A673 (cell line): ENCODE data around the gene ITGA1. TPM values are rescaled to one million over a fixed set of nuclear protein-coding genes. Genes with fewer than 3 reads are reported as not detected.
A peak's percentile ranks its signal among the peaks of the same experiment; 100 is the strongest.

Experiments used
- BruUV-seq: library from RNA; stranded (reverse); fragments of 400-500 nt; replicated peaks from 2 replicates; lab custom pipeline; 2021; lab: Mats Ljungman, UMichigan
- CTCF ChIA-PET: fragments of 300-600 bp; sonication (Branson Sonifier 250); formaldehyde crosslinking; loops from one replicate; lab custom pipeline; 2022; ENCODE audit warnings: antibody characterized with exemption; lab: Charles Lee
- POLR2A ChIA-PET: fragments of 300-600 bp; sonication (Branson Sonifier 250); formaldehyde crosslinking; loops from one replicate; lab custom pipeline; 2022; ENCODE audit warnings: antibody characterized with exemption; ENCODE audit not compliant: low non-redundant PET; lab: Charles Lee
- DNase-seq: peaks from one replicate; pipeline ENCODE4 v3.0.0-alpha.2; 2015; ENCODE audit warnings: low spot score
- H3K27ac ChIP-seq: fragments of 200-600 bp; sonication (generic); 2 replicates; pipeline ENCODE4 v1.5.1; 2016; ENCODE audit warnings: mixed run types, low read depth, mild to moderate bottlenecking, mixed read lengths, antibody characterized with exemption, low read length; ENCODE audit not compliant: poor library complexity, severe bottlenecking
- H3K27me3 ChIP-seq: fragments of 200-600 bp; sonication (generic); replicated peaks from 2 replicates; pipeline ENCODE4 v1.6.1; 2017; ENCODE audit warnings: mixed run types, low read depth, mild to moderate bottlenecking, mixed read lengths, antibody characterized with exemption, low read length; ENCODE audit not compliant: insufficient read depth, poor library complexity
- H3K36me3 ChIP-seq: fragments of 200-600 bp; sonication (generic); 2 replicates; pipeline ENCODE4 v1.6.1; 2016; ENCODE audit warnings: mixed run types, mild to moderate bottlenecking, mixed read lengths, antibody characterized with exemption, low read length; ENCODE audit not compliant: insufficient read depth, poor library complexity, severe bottlenecking
- H3K4me1 ChIP-seq: fragments of 200-600 bp; sonication (generic); 2 replicates; pipeline ENCODE4 v1.6.1; 2017; ENCODE audit warnings: mixed run types, mild to moderate bottlenecking, mixed read lengths, antibody characterized with exemption, low read length; ENCODE audit not compliant: insufficient read depth, poor library complexity, severe bottlenecking
- H3K4me3 ChIP-seq: fragments of 200-600 bp; sonication (generic); 2 replicates; pipeline ENCODE4 v1.5.1; 2016; ENCODE audit warnings: low read depth, mixed run types, mild to moderate bottlenecking, mixed read lengths, low read length; ENCODE audit not compliant: poor library complexity, severe bottlenecking
- H3K9me3 ChIP-seq: fragments of 200-600 bp; sonication (generic); 2 replicates; pipeline ENCODE4 v1.6.1; 2016; ENCODE audit warnings: mixed run types, low read depth, mild to moderate bottlenecking, mixed read lengths, antibody characterized with exemption, low read length; ENCODE audit not compliant: poor library complexity, severe bottlenecking
- CTCF ChIP-seq: fragments of 300-800, 200-600 bp; sonication (generic); conservative IDR thresholded peaks from 2 replicates; pipeline ENCODE4 v1.5.1; 2017; ENCODE audit warnings: low read depth, mild to moderate bottlenecking, antibody characterized with exemption, low read length, moderate library complexity, mixed read lengths
- EZH2 ChIP-seq: fragments of 200-600 bp; sonication (generic); IDR thresholded peaks from 2 replicates; pipeline ENCODE4 v1.6.1; 2017; ENCODE audit warnings: borderline replicate concordance, low read depth, mild to moderate bottlenecking, mixed read lengths, antibody characterized with exemption, low read length; ENCODE audit not compliant: poor library complexity, severe bottlenecking
- intact Hi-C: fragments of 100-400 bp; cut with micrococcal nuclease; formaldehyde crosslinking; loops from one replicate; pipeline ENCODE4 v1.10.0; 2022; ENCODE audit not compliant: unreplicated experiment
- total RNA-seq: library from RNA; stranded (reverse); gene quantifications from 2 replicates; pipeline ENCODE4 v1.2.3, GENCODE V29; 2021

ITGA1 gene
- total RNA-seq, 1 experiment from 2014 or later, result 8.1 TPM

DNA sequence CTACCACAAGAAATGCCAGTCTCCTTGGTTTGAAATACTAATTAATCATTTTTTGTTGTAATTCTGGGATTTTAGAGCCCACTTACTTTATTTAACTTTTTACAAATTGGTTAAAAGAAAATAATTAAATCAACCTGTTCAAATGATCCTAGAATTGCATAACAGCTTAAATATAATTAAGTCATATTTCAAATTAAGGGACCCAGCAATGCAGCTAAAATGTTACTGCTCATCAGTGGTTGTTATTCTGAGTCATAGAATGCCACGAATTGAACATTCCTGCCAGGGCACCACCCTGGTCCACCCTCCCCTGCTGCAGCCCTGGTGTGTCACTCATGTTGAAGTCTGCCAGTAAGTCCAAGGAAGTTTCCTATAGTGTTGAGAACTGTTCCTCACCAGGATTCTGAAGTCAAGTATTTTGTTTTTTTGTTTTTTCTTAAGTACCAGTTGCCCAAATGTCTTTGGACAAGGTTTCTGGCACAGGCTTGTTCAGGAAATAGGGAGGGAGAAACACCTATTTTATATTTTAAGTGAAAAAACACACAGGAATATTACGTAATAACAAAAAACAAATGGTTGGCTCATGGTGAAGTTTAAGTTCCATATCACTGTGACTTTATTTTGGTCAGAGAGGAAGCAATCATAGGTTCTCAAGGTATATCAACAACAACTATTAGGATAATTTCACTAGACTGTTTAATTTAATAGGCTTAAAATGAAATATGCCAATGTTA is 4.3 kb upstream of the ITGA1 start:
- intact Hi-C loops, result loop anchor here (10.0 kb wide), 1 partner anchor 321 kb away; the partner anchor contains the start of gene MOCS2
- no peak for DNase-seq
- peaks cover 4% of the 10 kb centered on the region for H3K4me1 ChIP-seq
- BruUV-seq, result no TSS peak
- no peaks in the 10 kb centered on the region for H3K9me3 ChIP-seq
- ChIA-PET POLR2A (no interaction called here), CTCF (no interaction called here)
- H3K4me3 ChIP-seq, result no peak overlapping the region
- TF ChIP-seq CTCF (no peak), EZH2 (no peak)
- H3K27me3 ChIP-seq, result no peaks in the 10 kb centered on the region
- no peaks in the 10 kb centered on the region for H3K36me3 ChIP-seq
- H3K27ac ChIP-seq, result no peak overlapping the region

DNA sequence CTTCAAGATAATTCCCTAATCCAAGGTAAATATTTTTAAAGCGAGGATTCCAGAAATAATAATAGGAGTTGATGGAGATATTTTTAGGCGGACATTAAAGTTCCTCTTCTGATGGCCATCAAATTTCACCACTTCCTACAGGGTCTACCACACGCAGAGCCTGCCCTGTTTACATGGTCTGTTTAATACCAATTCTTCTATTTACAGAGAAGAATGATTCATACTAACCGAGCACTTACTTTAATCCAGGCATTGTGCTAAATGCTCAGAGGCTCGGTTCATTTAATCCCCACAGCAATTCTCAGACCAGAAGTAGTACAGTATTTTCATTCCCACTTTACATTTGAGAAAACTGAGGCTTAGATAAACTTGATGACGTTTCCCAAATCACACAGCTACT is 3.0 kb upstream of the ITGA1 start:
- no peaks in the 10 kb centered on the region for H3K9me3 ChIP-seq
- TF ChIP-seq EZH2, result no peak
- no peak for TF ChIP-seq CTCF
- intact Hi-C loops, result loop anchor here (10.0 kb wide), 1 partner anchor 320 kb away; the partner anchor contains the start of gene MOCS2
- ChIA-PET POLR2A (no interaction called here), CTCF (no interaction called here)
- H3K27ac ChIP-seq, result no peak overlapping the region
- H3K27me3 ChIP-seq, result no peaks in the 10 kb centered on the region
- no TSS peak for BruUV-seq
- peak; percentile 30 for DNase-seq
- H3K4me1 ChIP-seq, result peaks cover 4% of the 10 kb centered on the region
- H3K36me3 ChIP-seq, result no peaks in the 10 kb centered on the region
- no peak overlapping the region for H3K4me3 ChIP-seq

- TF ChIP-seq CTCF (no peak), EZH2 (no peak)
- Histone ChIP-seq H3K27me3 (no peaks in the 10 kb centered on the region), H3K27ac (no peak overlapping the region), H3K4me1 (peaks cover 4% of the 10 kb centered on the region), H3K9me3 (no peaks in the 10 kb centered on the region), H3K4me3 (no peak overlapping the region), H3K36me3 (no peaks in the 10 kb centered on the region)
- no TSS peak for BruUV-seq
- DNase-seq, result no peak
- intact Hi-C loops, result loop anchor here (10.0 kb wide), 1 partner anchor 318 kb away; the partner anchor contains the start of gene MOCS2
- CTCF ChIA-PET, result no interaction called here
- POLR2A ChIA-PET, result no interaction called here
These were observed 1.3 kb upstream of the ITGA1 start for GRCh38 chr5:52786391-52786790.
